Left ventricle myocardium inferior (tissue), 1 donor: ENCODE measurements around the gene ORAI2. TPM values are rescaled to one million over a fixed set of nuclear protein-coding genes. Genes with fewer than 3 reads are reported as not detected.

Experiments used
- microRNA-seq: library from miRNA; unstranded; fragments of <30 nt; microRNA quantifications from one replicate; pipeline ENCODE4 v1.2.0, GENCODE V29; 2020
- total RNA-seq: library from RNA; stranded (reverse); fragmentation: NEBNext Ultra II Directional; extraction: Animal tissue kit (Norgen Biotek cat#: 25700); gene quantifications from one replicate; pipeline ENCODE4 v1.2.1, GENCODE V29; 2021
- donor health status: DM: no; HTN: yes; CAD: no; lungs with severe emphysema.

Gene ORAI2
- total RNA-seq, 1 donor from 2014 or later = 2.6 TPM

Small RNA genes lying within 50 kb of the gene (microRNA-seq; reads per million reads assigned to microRNA genes)
- gene MIR4467 = not detected
- gene MIR5090 = not detected
- gene MIR548O = not detected

Other genes starting within 250 kb of the ORAI2 start
- 1.0 TPM for gene SH2B2, start 146.7 kb upstream of the ORAI2 start, total RNA-seq
- not detected for gene SPDYE6, start 77.1 kb upstream of the ORAI2 start, total RNA-seq
- 11.1 TPM for gene PRKRIP1, start 37.2 kb upstream of the ORAI2 start, total RNA-seq
- 6.0 TPM for gene ALKBH4, start 31.3 kb downstream of the ORAI2 start, total RNA-seq
- gene LRWD1, start 31.4 kb downstream of the ORAI2 start, total RNA-seq = 11.2 TPM
- gene POLR2J, start 45.3 kb downstream of the ORAI2 start, total RNA-seq = 55.8 TPM
- 5.7 TPM for gene RASA4B, start 84.2 kb downstream of the ORAI2 start, total RNA-seq
- gene UPK3BL2, start 110.1 kb downstream of the ORAI2 start, total RNA-seq = 2.9 TPM
- not detected for gene SPDYE2, start 117.7 kb downstream of the ORAI2 start, total RNA-seq
- gene POLR2J3, start 139.0 kb downstream of the ORAI2 start, total RNA-seq = 8.6 TPM
- 14.7 TPM for gene RASA4, start 183.2 kb downstream of the ORAI2 start, total RNA-seq
- 14.5 TPM for gene UPK3BL1, start 209.2 kb downstream of the ORAI2 start, total RNA-seq
- not detected for gene SPDYE2B, start 216.7 kb downstream of the ORAI2 start, total RNA-seq
- gene POLR2J2, start 238.1 kb downstream of the ORAI2 start, total RNA-seq = 2.7 TPM